ENCODE data around the gene MT1A. TPM values are rescaled to one million over a fixed set of nuclear protein-coding genes. Genes with fewer than 3 reads are reported as not detected.

Gene MT1A
- total and polyA plus RNA-seq, 10 of the 15 experiments (the other 5 are each of a cell fraction or from before 2014, with no cell fraction given) = not detected

- TF ChIP-seq BRCA1 (IDR thresholded peaks at IDR 0.05; ENCODE audit: low read depth, low read length) (no peak), JUNB (IDR thresholded peaks at IDR 0.05) (no peak), PAX8 (IDR thresholded peaks at IDR 0.05) (no peak), E4F1 (IDR thresholded peaks at IDR 0.05; ENCODE audit: borderline replicate concordance, partially characterized antibody) (no peak), NR2C2 (IDR thresholded peaks at IDR 0.05; ENCODE audit: borderline replicate concordance, control insufficient read depth, insufficient read length, low read depth) (no peak), BHLHE40 (IDR thresholded peaks at IDR 0.05; ENCODE audit: borderline replicate concordance in 1 of 2, low read depth in 2 of 2, low read length in 1 of 2) (no peak)
Measured at GRCh38 chr16:56616608-56617211, 21.8 kb upstream of the MT1A start (continued).

GRCh38 chr16:56617212-56618085 is 21.0 kb upstream of the MT1A start:
- H3K4me2 ChIP-seq (ENCODE audit: control insufficient read depth, insufficient read depth) = 0 out of 2 replicates have a peak overlapping the region, but pooled peaks have one; percentile 44
- peaks cover 0 to 5% of the 10 kb centered on the region in 2 experiments; a peak in 2 of 4 replicates for H3K27me3 ChIP-seq (replicated peaks in 1 of 2; ENCODE audit: control insufficient read depth in 2 of 2, insufficient read depth in 2 of 2, low read length in 1 of 2)
- SMC1A ChIA-PET (ENCODE audit: uncharacterized antibody, unreplicated experiment) = no interaction called here
- intact Hi-C loops (cut with micrococcal nuclease; ENCODE audit: unreplicated experiment) (no loop called here), in situ Hi-C loops (cut with MboI) (no loop called here)
- no peaks in the 10 kb centered on the region for H3K36me3 ChIP-seq (ENCODE audit: control insufficient read depth in 2 of 2, insufficient read depth in 2 of 2, low read length in 1 of 2)
- no peak overlapping the region for H2AFZ ChIP-seq (ENCODE audit: control insufficient read depth, low read depth, low read length)
- no peaks in the 10 kb centered on the region for H4K20me1 ChIP-seq (ENCODE audit: control insufficient read depth, insufficient read depth)
- DNase-seq (ENCODE audit: low read depth, low spot score) (no peak), ATAC-seq (peak; percentile 85), FAIRE-seq (no peak)
- H3K9ac ChIP-seq (ENCODE audit: control insufficient read depth, insufficient read depth, low read length) = no peak overlapping the region
- BruUV-seq (replicated peaks) = no TSS peak
- H3K27ac ChIP-seq (ENCODE audit: control insufficient read depth, insufficient read depth) = no peak overlapping the region
- WGBS (ENCODE audit: insufficient coverage, insufficient replicate concordance, low lambda C conversion rate, missing lambda C conversion rate) = 42% methylated on average over 39 of the region's 41 CpGs
- H3K79me2 ChIP-seq (ENCODE audit: control insufficient read depth, insufficient read depth, low read length) = no peaks in the 10 kb centered on the region
- RAD21 ChIA-PET (ENCODE audit: unreplicated experiment) = no interaction called here
- POLR2A ChIA-PET = interaction anchor here (0.7 kb wide), 1 partner anchor 13 kb away, joined by 3 read pairs; no protein-coding TSS in a partner anchor
- H3K4me3 ChIP-seq = no peak overlapping the region
- CTCF ChIA-PET = no interaction called here
- no peaks in the 10 kb centered on the region for H3K9me3 ChIP-seq (replicated peaks; ENCODE audit: control insufficient read depth, insufficient read depth, low read length)
- peaks cover 4% of the 10 kb centered on the region; the same call in 1 of the 2 replicates for H3K4me1 ChIP-seq (ENCODE audit: control insufficient read depth, insufficient read depth, low read length)
- TF ChIP-seq ZNF592 (IDR thresholded peaks at IDR 0.05) (no peak), KLF5 (IDR thresholded peaks at IDR 0.05; ENCODE audit: partially characterized antibody) (no peak), MEF2B (IDR thresholded peaks at IDR 0.05; ENCODE audit: partially characterized antibody, poor library complexity, severe bottlenecking) (no peak), ZNF24 (IDR thresholded peaks at IDR 0.05) (no peak), LARP7 (IDR thresholded peaks at IDR 0.05) (no peak), MLLT1 (IDR thresholded peaks at IDR 0.05) (no peak)

Data from GM12878 (cell line).